Stimulated activated CD8-positive, alpha-beta memory T cell treated with anti-CD3 and anti-CD28 coated beads, Interleukin-4, amount 100 ng/mL, for 24 hours (primary cell): ENCODE results near the gene ACTRT2.

Experiments used
- DNase-seq: peaks from one replicate; pipeline ENCODE4 v3.0.0-alpha.2; 2020; ENCODE audit warnings: low read depth

ACTRT2 gene

DNA sequence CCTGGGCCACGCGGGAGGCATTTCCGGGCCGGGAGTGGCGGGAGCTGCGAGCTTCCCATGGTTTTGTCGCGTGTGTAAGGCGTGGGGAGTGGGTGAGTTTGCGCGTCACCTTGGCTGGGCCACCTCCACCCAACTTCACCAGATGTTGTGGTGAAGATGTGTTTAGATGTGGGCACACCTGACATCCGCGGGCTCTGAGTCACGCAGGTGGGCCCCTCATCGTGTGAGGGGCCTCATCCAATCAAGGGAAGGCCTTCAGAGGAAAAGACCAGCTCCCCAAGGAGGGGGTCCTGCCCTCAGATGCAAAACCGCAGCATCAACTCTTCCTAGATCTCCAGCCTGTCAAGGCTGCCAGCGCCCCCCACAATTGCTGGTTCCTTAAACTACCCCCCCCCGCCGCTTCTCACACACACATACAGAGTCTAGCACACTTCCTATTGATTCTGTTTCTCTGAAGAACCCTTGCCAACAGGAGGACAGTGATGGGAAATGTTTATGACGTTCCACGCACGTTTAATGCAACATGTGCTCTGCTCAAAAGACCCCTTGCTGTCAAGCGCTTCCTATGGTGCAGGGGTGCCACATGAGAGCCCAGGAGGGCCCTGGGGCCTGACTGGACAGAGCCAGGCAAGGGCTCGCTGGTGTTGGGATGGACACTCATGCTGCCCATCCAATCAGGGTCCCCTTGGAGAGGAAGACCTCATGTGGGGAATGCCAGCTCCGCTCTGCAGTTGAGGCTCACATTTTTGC is 11.9 kb downstream of the ACTRT2 start:
- peak; percentile 3 for DNase-seq

DNA sequence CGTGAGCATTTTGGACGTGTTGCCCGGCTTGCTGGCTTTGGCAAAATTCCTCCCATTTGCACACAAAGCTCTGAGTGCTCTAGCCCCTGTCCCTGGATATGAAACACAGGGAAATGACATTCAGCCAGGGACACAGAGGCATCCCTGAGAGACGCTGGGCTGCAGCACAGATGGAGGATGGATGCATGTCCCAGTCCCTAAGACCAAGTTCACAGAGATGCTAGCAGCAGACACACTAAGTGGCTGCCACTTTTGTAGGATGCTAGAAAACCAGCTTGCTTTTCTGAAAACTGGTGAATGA is 12.5 kb downstream of the ACTRT2 start:
- no peak for DNase-seq

DNA sequence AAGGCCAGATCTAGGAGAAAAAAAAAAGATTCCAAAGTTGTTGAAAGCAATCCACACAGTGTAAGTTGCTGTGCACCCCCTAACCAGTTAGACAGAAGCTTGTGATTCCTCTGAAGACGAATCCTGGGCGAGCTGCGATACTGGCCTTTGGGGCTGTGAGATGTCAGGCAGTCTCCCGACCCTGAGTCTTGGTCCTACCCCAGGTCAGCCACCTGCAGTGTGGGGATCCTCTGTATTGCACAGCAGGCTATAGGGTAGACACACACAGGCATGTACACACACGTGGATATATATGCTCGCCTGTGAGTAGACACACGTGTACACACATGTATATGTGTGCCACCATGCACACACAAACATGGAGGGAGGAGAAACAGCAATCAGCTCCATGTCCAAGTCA is 12.9 kb downstream of the ACTRT2 start:
- DNase-seq = no peak

DNA sequence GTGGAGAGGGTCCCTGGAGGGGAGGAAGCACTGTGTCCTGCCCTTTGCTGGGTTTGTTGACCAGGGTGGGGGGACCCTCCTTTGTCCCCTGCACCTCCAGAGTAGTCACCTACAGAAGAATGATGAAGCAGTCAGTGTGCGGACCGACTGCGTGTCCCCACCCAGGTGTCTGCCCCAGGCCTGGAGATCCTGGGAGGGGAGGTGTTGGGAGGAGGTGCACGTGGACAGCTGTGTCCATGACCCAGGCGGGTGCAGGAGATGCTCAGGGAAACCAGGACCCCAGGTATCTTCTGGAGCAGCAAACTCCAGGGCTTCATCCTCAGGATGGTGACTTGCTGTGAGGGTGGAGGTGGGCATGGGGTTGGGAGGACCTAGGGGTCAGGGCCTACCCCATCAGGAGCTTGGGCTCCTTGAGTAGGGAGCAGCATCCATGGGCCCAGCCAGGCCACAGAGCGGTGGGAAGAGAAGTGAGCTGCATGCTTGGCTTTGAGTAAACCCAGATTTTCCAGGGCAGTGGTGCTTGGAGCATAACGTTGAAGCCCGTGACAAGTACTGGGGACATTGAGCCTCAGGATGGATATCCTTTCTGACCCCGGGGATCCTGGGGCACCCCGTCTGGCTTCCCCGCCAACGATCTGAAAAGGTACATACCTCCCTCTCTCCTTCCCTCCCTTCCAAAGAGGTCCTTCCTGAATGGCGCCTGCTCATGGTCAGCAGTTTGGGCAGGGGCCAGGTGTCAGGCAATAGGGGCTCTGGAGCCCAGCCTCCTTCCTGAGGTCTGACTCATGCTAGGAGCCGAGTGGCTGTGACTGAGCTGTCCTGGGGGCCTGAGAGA is 13.7 kb downstream of the ACTRT2 start:
- no peak for DNase-seq

DNA sequence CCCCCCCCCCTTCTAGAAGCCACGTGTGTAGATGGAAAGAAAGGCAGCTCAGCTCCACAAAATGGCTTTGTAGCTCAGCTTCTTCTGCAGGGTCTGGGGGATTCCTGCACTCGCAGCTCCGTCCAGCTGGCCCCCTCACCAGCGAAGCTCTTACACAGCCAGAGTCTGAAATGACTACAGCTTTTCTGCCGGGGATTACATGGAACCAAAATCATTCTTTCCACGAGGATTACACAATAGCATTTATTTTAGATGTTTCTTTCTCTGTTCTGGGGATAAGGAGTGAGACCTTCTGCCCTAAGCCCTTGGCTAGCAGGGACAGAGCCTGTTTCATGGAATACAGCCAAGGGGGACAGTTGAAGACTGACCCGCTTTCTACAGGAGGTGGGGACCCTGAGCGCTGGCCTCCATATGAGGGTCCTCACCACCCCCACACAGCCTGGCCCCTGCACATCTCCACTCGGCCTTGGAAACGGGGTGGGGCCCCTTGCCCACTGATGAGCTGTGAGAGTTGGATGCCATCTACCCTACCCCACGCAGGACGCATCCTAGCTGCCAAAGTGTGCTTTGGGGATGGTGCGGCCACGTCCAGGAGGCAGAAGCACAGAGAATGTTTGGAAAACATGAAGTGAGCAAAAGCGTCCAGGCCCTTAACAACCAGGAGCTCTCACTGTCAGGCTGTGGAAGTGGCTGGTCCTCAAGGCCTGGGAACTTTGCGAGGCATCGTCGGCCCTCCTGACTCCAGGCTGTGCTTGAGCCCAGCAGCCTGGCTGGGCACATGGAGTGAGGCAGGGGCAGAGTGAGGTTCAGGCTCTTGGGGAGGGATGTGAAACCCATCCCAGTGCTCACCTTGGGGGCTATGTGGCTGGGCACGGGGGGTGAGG is 14.5 kb downstream of the ACTRT2 start:
- no peak for DNase-seq

- no peak for DNase-seq
These were observed 15.4 kb downstream of the ACTRT2 start for GRCh38 chr1:3036447-3037280.

DNA sequence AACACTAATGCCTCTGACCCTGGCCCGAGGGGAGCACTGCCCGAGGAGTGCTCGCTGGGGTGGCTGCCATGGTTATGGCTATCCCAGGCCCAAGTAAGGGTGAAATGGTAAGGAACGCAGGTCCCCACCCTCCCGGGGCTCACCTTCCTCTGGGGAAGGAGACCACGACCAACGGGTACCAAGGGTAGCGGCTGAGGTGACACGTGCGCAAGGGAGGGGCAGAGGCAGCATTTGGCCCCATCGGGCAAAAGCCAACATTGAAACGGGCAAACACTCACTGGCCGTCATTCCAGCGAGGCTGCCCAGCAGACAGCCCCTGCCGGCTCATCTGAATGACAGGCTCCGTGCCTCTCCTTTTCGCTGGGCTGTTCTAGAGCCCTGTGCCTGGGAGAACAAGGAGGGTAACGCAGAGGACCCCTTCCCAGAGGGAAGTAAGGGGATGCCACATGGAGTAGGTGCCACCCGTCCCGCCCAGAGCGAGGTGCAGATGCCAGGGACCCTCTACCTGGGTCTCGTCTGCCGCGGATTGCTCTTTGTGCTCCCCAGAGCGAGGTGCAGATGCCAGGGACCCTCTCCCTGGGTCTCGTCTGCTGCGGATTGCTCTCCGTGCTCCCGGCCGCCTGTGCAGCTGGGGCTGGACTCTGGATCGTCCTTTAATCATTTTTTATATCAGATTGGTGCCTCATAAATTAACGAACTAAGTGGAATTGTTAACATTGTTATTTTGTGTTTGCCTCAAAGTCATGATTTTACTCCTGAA is 16.2 kb downstream of the ACTRT2 start:
- no peak for DNase-seq

- no peak for DNase-seq
These were observed 16.9 kb downstream of the ACTRT2 start for GRCh38 chr1:3038113-3038551.

- no peak for DNase-seq
These were observed 17.4 kb downstream of the ACTRT2 start for GRCh38 chr1:3038571-3039181.

DNA sequence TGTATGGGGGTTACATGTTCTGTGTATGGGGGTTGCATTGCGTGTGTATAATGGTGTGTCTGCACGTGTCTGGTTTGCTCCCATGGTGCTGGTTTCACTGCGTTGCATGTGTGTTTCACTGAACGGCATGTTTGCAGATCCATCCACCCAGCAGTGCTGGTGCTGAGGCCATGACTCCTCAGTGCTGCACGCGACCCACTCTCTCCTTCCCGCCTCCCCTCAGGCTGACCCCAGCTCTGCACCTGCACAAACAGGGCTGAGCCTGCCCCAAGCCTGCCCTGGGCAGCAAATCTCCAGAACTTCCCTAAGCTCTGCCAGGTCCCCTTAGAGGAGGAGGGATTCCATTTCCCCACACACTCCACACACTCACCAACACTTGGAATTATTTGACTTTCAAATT is 18.7 kb downstream of the ACTRT2 start:
- DNase-seq = no peak

GRCh38 chr1:3042481-3042880 is 21.2 kb downstream of the ACTRT2 start:
- DNase-seq = no peak

DNA sequence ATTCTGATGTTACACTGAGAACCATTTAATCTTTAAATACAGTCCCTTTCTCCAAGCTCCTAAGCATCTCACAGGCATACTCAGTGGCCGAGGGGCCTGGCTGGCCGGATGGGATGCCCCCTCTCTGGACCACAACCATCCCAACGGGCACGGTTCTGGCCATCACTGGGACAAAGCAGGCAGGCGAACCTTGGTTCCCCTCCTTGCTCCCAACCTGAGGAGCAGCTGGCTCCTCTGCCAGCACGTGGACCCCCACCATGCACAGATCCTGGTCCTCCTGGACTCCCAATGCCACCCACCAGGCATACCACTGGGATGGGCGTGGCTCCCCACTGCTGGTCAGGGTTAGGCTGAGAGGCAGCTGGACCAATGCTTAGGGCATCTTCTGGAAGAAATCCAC is 27.9 kb downstream of the ACTRT2 start:
- no peak for DNase-seq

- no peak for DNase-seq
These were observed 28.6 kb downstream of the ACTRT2 start for GRCh38 chr1:3049905-3050304.

GRCh38 chr1:3050603-3051002 is 29.3 kb downstream of the ACTRT2 start:
- DNase-seq = no peak

DNA sequence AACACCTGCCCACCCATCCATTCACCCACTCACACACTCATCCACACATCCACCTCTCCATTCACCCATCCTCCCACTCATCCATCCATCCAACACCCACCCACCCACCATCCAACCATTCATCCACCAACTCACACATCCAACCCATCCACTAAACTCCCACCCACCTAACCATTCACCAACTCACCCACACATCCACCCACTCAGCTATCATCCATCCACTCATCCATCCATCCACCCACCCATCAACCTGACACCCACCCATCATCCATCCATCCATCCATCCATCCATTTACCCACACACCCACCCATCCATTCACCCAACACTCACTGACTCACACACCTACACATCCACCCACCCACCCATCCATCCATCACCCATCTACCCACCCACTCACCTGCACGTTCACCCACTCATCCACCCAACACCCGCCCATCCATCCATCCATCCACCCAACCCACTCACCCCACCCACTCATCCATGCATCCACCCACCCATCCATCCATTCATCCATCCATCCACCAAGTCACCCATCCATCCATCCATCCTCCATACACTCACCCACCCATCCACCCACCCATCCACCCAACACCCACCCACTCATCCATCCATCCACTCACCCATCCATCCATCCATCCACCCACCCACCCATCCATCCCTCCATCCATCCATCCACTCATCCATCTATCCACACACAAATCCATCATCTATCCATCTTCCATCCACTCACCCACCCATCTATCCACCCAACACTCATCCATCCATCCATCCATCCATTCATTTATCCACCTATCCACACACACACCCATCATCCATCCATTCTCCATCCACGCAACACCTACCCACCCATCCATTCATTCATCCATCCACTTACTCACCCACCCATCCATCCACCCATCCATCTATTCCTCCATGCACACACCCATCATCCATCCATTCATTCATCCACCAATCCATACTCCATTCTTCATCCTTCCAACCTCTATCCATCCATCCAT is 30.3 kb downstream of the ACTRT2 start:
- no peak for DNase-seq

- DNase-seq = no peak
These were observed 31.2 kb downstream of the ACTRT2 start for GRCh38 chr1:3052501-3052900.

- no peak for DNase-seq
These were observed 32.2 kb downstream of the ACTRT2 start for GRCh38 chr1:3053366-3053980.

DNA sequence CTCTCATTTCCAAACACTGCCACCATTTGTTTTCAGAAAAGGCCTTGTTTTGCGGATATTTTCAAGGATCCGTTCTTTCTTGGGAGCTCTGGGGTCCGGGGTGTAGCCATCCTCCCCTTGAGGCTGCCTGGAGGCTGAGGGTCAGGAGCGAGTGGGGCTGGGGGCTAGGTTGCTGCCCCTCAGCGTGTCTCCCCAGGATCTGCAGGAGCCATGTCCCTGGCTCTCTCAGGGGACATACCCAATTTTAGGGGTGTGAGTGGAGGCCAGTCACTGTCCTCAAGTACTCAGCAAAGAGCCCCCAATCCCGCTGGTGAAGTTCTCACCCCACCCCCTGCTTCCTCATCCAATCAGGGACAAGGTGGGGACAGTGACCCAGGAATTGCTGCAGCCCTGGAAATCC is 32.7 kb downstream of the ACTRT2 start:
- no peak for DNase-seq

GRCh38 chr1:3054474-3054873 is 33.2 kb downstream of the ACTRT2 start:
- no peak for DNase-seq
